Measurements from ENCODE around the gene CTNND2.
"Not testable (repeated sequence)": the region's sequence is repeated elsewhere in the genome, so short reads cannot be mapped to it uniquely, and the experiment has no call there.

CTNND2 gene

GRCh38 chr5:11873587-11873986 is 30.7 kb downstream of the CTNND2 start:
- no peak for DNase-seq (ENCODE audit: low read depth, low spot score)
- H3K27ac ChIP-seq: no peak overlapping the region

- no peak for DNase-seq (ENCODE audit: low read depth, low spot score)
- H3K27ac ChIP-seq: no peak overlapping the region
These were observed 35.0 kb downstream of the CTNND2 start for GRCh38 chr5:11869203-11869602.

GRCh38 chr5:11863911-11864310 is 40.3 kb downstream of the CTNND2 start:
- DNase-seq (ENCODE audit: low read depth, low spot score): no peak
- H3K27ac ChIP-seq: no peak overlapping the region

GRCh38 chr5:11857391-11857790 is 46.9 kb downstream of the CTNND2 start:
- H3K27ac ChIP-seq: no peak overlapping the region
- DNase-seq (ENCODE audit: low read depth, low spot score): no peak

DNA sequence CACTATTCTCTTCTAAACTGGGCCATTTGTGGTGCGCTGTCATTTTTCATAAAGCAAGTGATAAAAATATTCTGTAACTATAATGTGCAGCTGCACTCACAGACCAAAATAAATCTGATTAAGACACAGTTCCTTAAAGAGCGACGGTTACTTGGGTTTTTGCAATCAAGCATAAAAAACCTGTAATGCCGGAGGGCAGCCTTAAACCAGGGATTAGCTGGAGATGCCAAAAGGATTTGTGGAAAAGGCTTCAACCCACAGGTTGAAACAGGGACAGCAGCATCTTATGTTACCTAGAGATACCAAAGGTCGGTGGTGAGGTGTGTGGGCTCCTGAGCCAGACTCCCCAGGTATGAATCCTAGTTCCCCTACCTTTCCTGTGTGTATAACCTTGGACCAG is 49.3 kb downstream of the CTNND2 start:
- no peak overlapping the region for H3K27ac ChIP-seq
- DNase-seq (ENCODE audit: low read depth, low spot score): no peak

DNA sequence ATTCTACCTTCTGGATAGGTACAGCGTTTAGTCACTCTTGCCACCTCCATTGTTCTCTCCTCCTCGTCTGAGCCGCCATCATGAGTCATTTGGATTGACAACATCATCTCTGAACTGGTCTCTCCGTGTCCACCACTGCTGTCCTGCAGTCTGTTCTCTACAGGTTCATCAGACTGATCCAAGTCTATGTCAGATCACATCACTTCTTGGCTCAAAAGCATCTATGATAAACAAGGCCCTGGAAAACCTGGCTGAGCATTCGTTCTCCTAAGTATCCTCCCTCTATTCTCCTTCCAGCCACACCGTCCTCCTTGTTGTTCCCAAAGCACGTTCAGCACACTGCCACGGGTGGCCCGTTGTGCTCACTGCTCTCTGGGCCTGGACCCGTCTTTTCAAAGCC is 50.5 kb downstream of the CTNND2 start:
- no peak overlapping the region for H3K27ac ChIP-seq
- no peak for DNase-seq (ENCODE audit: low read depth, low spot score)

DNA sequence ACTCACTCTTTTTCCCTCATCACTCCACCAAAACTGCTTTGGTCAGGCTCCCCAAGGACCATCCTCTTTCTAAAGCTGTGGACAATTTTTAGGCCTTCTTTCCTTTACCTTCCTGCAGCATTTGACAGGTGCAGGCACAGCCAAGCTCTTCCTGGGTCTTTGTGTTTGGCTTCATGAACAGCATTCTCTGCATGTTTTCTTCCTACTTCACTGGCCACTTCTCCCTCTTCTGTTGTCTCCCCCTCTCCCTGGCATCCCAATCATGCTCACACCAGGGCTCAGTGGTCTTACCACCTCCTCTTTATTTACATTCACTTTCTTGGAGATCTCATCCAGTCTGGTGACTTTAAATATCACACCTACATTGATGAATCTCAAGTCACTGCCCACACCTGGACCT is 51.1 kb downstream of the CTNND2 start:
- H3K27ac ChIP-seq: no peak overlapping the region
- DNase-seq (ENCODE audit: low read depth, low spot score): no peak

DNA sequence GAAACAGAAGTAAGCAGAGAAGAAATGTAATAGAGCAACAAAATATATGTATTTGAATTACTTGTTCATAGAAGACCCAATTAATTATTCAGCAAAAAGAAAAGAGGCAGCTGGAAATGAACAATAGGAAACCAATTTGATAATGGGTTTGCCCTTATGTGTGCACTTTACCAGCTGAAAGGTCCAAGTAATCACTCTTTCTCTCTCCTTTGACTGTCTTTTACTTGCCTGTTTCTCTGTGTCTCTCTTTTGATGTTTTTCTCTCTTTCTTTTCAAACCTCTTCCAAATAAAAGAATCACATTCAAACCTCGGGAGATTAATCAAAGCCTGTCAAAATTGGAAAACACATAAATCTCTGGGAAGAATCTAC is 51.5 kb downstream of the CTNND2 start:
- DNase-seq (ENCODE audit: low read depth, low spot score): no peak
- no peak overlapping the region for H3K27ac ChIP-seq

DNA sequence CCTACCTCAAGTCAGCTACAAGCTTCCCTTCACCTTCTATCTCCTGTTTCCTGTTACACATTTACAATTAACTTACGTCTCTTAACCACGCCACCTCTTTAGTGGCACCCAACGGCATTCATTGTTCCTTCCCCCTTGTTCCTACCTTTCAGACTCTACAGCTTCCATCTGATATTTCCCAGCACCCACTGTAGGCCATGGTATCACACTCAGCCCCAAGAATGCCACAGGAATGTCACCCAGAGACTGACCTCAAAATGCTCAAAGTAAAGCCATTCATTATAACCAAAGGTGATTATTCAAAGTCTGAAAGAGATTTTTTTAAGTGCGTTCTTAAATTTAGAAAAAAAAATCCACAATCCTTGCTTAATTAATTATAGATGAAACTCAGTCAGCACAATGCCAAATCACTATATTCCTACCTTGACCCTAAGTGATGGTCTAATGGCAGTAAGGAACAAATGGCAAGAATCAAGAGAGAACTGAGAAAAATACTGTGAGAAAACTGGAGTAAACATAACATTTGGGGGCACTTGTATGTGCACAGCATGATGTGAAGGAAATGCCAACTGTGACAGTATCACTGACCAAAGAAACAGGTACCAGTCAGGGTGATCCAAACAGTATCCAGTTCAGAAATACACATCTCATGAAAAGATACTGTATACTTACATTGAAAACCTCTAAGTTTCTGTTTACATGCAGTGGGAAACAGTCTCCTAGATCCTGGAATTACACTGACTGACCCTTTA is 52.1 kb downstream of the CTNND2 start:
- no peak overlapping the region for H3K27ac ChIP-seq
- no peak for DNase-seq (ENCODE audit: low read depth, low spot score)

- DNase-seq (ENCODE audit: low read depth, low spot score): no peak
- H3K27ac ChIP-seq: no peak overlapping the region
These were observed 52.8 kb downstream of the CTNND2 start for GRCh38 chr5:11851416-11851815.

DNA sequence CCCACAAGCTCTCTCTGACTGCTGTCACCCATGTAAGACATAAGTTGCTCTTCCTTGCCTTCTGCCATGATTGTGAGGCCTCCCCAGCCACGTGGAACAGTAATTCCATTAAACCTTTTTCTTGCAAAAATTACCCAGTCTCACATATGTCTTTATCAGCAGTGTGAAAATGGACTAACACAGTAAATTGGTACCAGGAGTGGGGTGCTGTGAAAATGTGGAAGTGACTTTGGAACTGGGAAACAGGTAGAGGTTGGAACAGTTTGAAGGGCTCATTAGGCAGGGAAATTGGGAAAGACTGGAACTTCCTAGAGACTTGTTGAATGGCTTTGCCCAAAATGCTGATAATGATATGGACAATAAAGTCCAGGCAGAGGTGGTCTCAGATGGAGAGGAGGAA is 75.7 kb downstream of the CTNND2 start:
- not testable (repeated sequence) for H3K27ac ChIP-seq; DNase-seq (ENCODE audit: low read depth, low spot score)

DNA sequence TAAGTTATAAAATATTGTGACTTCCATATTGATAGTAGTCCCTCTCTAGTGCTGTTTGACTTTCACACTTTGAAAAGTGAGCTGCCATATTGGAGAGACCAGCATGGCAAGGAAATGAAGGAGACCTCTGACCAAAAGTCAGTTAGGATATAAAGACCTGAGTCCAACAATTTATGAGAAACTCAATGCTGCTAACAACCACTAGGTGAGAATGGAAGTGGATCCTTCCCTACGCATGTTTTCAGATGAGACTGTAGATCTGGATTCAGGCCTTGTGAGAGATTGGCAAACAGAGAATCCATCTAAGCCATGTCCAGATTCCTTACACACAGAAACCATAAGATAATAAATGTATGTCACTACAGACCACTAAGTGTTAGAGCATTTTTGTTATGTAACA is 81.6 kb downstream of the CTNND2 start:
- no peak overlapping the region for H3K27ac ChIP-seq
- no peak for DNase-seq (ENCODE audit: low read depth, low spot score)

GRCh38 chr5:11815916-11816315 is 88.3 kb downstream of the CTNND2 start:
- DNase-seq (ENCODE audit: low read depth, low spot score): no peak
- no peak overlapping the region for H3K27ac ChIP-seq

DNA sequence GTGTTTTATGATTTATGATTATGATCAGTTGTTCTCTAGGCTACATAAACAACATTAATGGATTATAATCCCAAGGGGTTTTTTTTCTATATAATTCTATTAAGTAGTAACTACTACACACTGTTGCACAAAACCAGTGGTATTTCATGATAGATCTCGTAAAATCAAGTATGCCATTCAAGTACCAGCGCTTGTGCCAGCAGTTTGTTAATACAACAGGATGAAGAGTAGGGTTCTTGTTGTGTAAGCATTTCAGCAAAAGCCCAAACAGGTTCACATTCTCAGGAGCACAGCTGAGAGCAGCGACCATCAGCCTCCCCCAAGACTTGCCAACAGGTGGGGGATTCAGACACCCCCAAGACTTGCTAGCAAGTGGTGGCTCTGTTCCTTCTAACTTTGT is 88.8 kb downstream of the CTNND2 start:
- DNase-seq (ENCODE audit: low read depth, low spot score): no peak
- no peak overlapping the region for H3K27ac ChIP-seq

GRCh38 chr5:11814373-11814772 is 89.9 kb downstream of the CTNND2 start:
- DNase-seq (ENCODE audit: low read depth, low spot score): no peak
- H3K27ac ChIP-seq: no peak overlapping the region

GRCh38 chr5:11809407-11809806 is 94.8 kb downstream of the CTNND2 start:
- no peak for DNase-seq (ENCODE audit: low read depth, low spot score)

GRCh38 chr5:11803436-11803835 is 100.8 kb downstream of the CTNND2 start:
- no peak for DNase-seq (ENCODE audit: low read depth, low spot score)
- no peak overlapping the region for H3K27ac ChIP-seq

More at GRCh38 chr5:11809407-11809806, 94.8 kb downstream of the CTNND2 start:
- H3K27ac ChIP-seq: no peak overlapping the region

DNA sequence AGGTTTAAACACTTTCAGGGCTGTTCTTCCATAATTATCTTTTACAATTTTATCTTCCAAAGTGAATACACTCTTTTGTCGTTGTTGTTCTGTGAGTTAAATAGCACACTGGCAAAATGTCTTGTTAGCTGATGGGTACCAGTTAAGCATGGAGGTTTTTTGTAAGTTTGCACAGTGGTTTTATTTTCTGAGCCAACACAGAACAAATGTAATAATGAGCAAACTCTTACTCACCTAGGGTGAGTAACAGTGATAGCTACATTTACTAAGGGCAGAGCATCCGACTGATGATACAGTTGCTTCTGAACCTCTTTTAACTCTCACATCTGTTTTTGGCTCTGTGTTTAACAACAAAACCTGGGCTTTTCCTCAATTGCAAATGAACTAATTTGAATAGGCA is 103.2 kb downstream of the CTNND2 start:
- DNase-seq (ENCODE audit: low read depth, low spot score): no peak
- no peak overlapping the region for H3K27ac ChIP-seq

- DNase-seq (ENCODE audit: low read depth, low spot score): no peak
- no peak overlapping the region for H3K27ac ChIP-seq
These were observed 107.1 kb downstream of the CTNND2 start for GRCh38 chr5:11797132-11797531.

DNA sequence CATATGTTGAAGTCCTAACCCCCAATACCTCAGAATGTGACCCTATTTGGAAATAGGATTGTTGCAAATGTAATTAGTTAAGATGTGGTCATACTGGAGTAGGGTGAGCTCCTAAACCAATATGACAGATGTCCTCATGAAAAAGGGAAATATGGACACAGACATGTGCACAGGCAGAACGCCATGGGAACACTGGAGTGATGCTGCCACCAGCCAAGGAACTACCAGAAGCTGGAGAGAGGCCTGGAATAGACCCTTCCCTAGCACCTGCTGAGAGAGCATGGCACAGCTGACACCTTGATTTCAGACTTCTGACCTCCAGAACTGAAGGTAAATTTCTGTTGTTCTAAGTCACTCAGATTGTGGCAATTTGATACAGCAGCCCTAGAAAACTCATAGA is 110.8 kb downstream of the CTNND2 start:
- DNase-seq (ENCODE audit: low read depth, low spot score): no peak
- no peak overlapping the region for H3K27ac ChIP-seq

- no peak overlapping the region for H3K27ac ChIP-seq
- DNase-seq (ENCODE audit: low read depth, low spot score): no peak
These were observed 111.6 kb downstream of the CTNND2 start for GRCh38 chr5:11792621-11793020.

DNA sequence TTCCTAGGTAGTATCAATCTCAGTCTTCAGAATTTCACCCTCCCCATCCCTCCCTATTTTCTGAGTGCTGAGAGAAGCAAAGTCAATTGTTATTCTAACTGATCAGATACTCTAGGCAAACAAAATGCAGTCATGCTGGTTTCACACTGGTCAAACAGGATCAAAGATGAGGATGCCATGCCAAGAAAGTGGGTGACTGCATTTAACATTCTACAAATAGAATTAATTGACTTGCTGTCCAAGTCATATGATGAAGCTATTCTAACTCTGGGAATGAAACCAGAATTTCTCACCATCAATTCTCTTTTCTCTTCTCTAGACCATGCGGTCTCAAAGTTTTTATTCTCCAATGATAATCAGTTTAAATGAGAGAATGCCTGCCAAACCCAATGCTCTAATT is 112.5 kb downstream of the CTNND2 start:
- no peak overlapping the region for H3K27ac ChIP-seq
- DNase-seq (ENCODE audit: low read depth, low spot score): no peak

GRCh38 chr5:11790201-11790600 is 114.0 kb downstream of the CTNND2 start:
- no peak overlapping the region for H3K27ac ChIP-seq
- DNase-seq (ENCODE audit: low read depth, low spot score): no peak

All from epithelial cell of prostate (primary cell).